Pons (tissue), 1 donor: ENCODE measurements around the gene METRN.
"Not testable (repeated sequence)": the region's sequence is repeated elsewhere in the genome, so short reads cannot be mapped to it uniquely, and the experiment has no call there.

Experiments used
- DNase-seq: peaks from one replicate; pipeline ENCODE4 v3.0.0-alpha.2; 2016; ENCODE audit warnings: low spot score

METRN gene

GRCh38 chr16:709566-710499 is 5.1 kb upstream of the METRN start:
- peak; percentile 86 for DNase-seq

GRCh38 chr16:710500-711075 is 4.3 kb upstream of the METRN start:
- no peak for DNase-seq

GRCh38 chr16:711084-711483 is 3.8 kb upstream of the METRN start:
- no peak for DNase-seq

GRCh38 chr16:711548-712320 is 3.2 kb upstream of the METRN start:
- no peak for DNase-seq

GRCh38 chr16:712740-713250 is 2.1 kb upstream of the METRN start:
- DNase-seq: not testable (repeated sequence)

- DNase-seq: no peak
These were observed 839 bp upstream of the METRN start for GRCh38 chr16:714079-714478.

- no peak for DNase-seq
These were observed 720 bp downstream of the METRN start for GRCh38 chr16:715477-716199.

GRCh38 chr16:716200-716568 is 1.3 kb downstream of the METRN start:
- peak; percentile 94 for DNase-seq

GRCh38 chr16:716768-717325 is 1.9 kb downstream of the METRN start:
- DNase-seq: no peak

GRCh38 chr16:717450-718245 is 2.7 kb downstream of the METRN start:
- DNase-seq: no peak

- no peak for DNase-seq
These were observed 3.5 kb downstream of the METRN start for GRCh38 chr16:718389-718788.

- DNase-seq: no peak
These were observed 4.0 kb downstream of the METRN start for GRCh38 chr16:718922-719321.

- no peak for DNase-seq
These were observed 5.0 kb downstream of the METRN start for GRCh38 chr16:719815-720446.

GRCh38 chr16:720447-720989 is 5.6 kb downstream of the METRN start:
- DNase-seq: peak; percentile 79

GRCh38 chr16:720990-721764 is 6.3 kb downstream of the METRN start, which contains the start of gene ANTKMT:
ANTKMT (plus strand) TSS chr16:721146; CDS start chr16:721275, 129 bp downstream.
- peak; percentile 59 for DNase-seq

GRCh38 chr16:721765-722540 is 7.0 kb downstream of the METRN start:
- no peak for DNase-seq

- DNase-seq: no peak
These were observed 8.1 kb downstream of the METRN start for GRCh38 chr16:722835-723633.
